Endothelial cell of umbilical vein (primary cell): Measurements from ENCODE around the gene SEPTIN5. TPM values are rescaled to one million over a fixed set of nuclear protein-coding genes. Genes with fewer than 3 reads are reported as not detected.

Experiments
- BruUV-seq: library from RNA; stranded (reverse); fragments of 400-500 nt; replicated peaks from 2 replicates; lab custom pipeline; 2021; lab: Mats Ljungman, UMichigan
- CTCF ChIA-PET: fragments of 300-600, 350-600 bp; sonication (Branson Sonifier 250); formaldehyde crosslinking; loops from one replicate; lab custom pipeline; 2021; ENCODE audit warnings: antibody characterized with exemption, inconsistent platforms; lab: Charles Lee
- POLR2A ChIA-PET: fragments of 300-600, 350-600 bp; sonication (Branson Sonifier 250); formaldehyde crosslinking; loops from one replicate; lab custom pipeline; 2021; ENCODE audit warnings: antibody characterized with exemption, inconsistent platforms; lab: Charles Lee
- DNase-seq: peaks from one replicate; pipeline ENCODE4 v3.0.0-alpha.2; 2011; ENCODE audit warnings: low read depth, low spot score
- FAIRE-seq: peaks from 2 replicates; lab custom pipeline; 2011; peaks lifted over from hg19 to GRCh38; lab: Jason Lieb, UNC
- H2AFZ ChIP-seq: 2 replicates; pipeline ENCODE4 v1.6.0; 2012; ENCODE audit warnings: low read depth, low read length, control low read depth, inconsistent platforms
- H3K27ac ChIP-seq: 2 replicates; pipeline ENCODE4 v1.5.1; 2011; ENCODE audit warnings: low read depth, mild to moderate bottlenecking, control low read depth, low read length, moderate library complexity; ENCODE audit not compliant: insufficient read depth
- H3K27me3 ChIP-seq, 2 experiments: 2 replicates each; pipeline versions ENCODE4 v1.6.0 to v1.6.1; 2011; ENCODE audit warnings: low read length in 2 of 2, mixed read lengths in 1 of 2; ENCODE audit not compliant: control insufficient read depth in 2 of 2, insufficient read depth in 2 of 2
- H3K36me3 ChIP-seq, 2 experiments: 2 replicates in 1 of 2; 3 replicates in 1 of 2; pipeline ENCODE4 v1.5.1; 2011; ENCODE audit warnings: low read length in 2 of 2, mild to moderate bottlenecking in 1 of 2, moderate library complexity in 1 of 2; ENCODE audit not compliant: control insufficient read depth in 2 of 2, insufficient read depth in 2 of 2; ENCODE audit errors: extremely low read depth in 1 of 2
- H3K4me1 ChIP-seq: 3 replicates; pipeline ENCODE4 v1.5.1; 2011; ENCODE audit warnings: mild to moderate bottlenecking, low read length; ENCODE audit not compliant: control insufficient read depth, insufficient read depth; ENCODE audit errors: extremely low read depth
- H3K4me2 ChIP-seq: 2 replicates; pipeline ENCODE4 v1.6.1; 2011; ENCODE audit warnings: low read length, control low read depth, mixed read lengths; ENCODE audit not compliant: insufficient read depth
- H3K4me3 ChIP-seq, 3 experiments: fragments of 200-600 bp in 1 of 3; sonication (generic), shearing (Covaris generic) in 1 of 3; replicated peaks in 1 of 3; 2 replicates each; pipeline ENCODE4 v1.5.1; 2011 to 2016; ENCODE audit warnings: control low read depth in 3 of 3, low read length in 3 of 3, mild to moderate bottlenecking in 2 of 3, inconsistent platforms in 1 of 3, low read depth in 1 of 3, moderate library complexity in 1 of 3; ENCODE audit not compliant: insufficient read depth in 1 of 3
- H3K79me2 ChIP-seq: 2 replicates; pipeline ENCODE4 v1.6.0; 2012; ENCODE audit warnings: low read length, inconsistent platforms; ENCODE audit not compliant: control insufficient read depth, insufficient read depth
- H3K9ac ChIP-seq: replicated peaks from 2 replicates; pipeline ENCODE3; 2011; ENCODE audit warnings: low read length, control low read depth; ENCODE audit not compliant: insufficient read depth; ENCODE audit errors: extremely low read depth
- H3K9me1 ChIP-seq: replicated peaks from 3 replicates; pipeline ENCODE4 v1.6.0; 2011; ENCODE audit warnings: mild to moderate bottlenecking, low read length; ENCODE audit not compliant: control insufficient read depth, insufficient read depth; ENCODE audit errors: extremely low read depth
- H3K9me3 ChIP-seq: replicated peaks from 2 replicates; pipeline ENCODE4 v1.5.1; 2012; ENCODE audit warnings: low read length, inconsistent platforms; ENCODE audit not compliant: control insufficient read depth, insufficient read depth
- H4K20me1 ChIP-seq: replicated peaks from 2 replicates; pipeline ENCODE3; 2011; ENCODE audit warnings: mild to moderate bottlenecking, low read length; ENCODE audit not compliant: control insufficient read depth, insufficient read depth; ENCODE audit errors: extremely low read depth
- CTCF ChIP-seq, 2 donors: IDR thresholded peaks; 1 replicate in 1 of 2; 2 replicates in 1 of 2; pipeline ENCODE4 v1.5.1; 2011; ENCODE audit warnings: low read length in 2 of 2, mild to moderate bottlenecking in 2 of 2, moderate library complexity in 2 of 2, control low read depth in 1 of 2, inconsistent platforms in 1 of 2, low read depth in 1 of 2; ENCODE audit not compliant: insufficient read depth in 1 of 2; ENCODE audit errors: extremely low read depth in 1 of 2
- EZH2 ChIP-seq: IDR thresholded peaks from 2 replicates; pipeline ENCODE4 v1.6.1; 2012; ENCODE audit warnings: borderline replicate concordance, low read depth, mild to moderate bottlenecking, moderate library complexity, low read length, inconsistent platforms; ENCODE audit not compliant: severe bottlenecking
- FOS ChIP-seq: IDR thresholded peaks from 2 replicates; pipeline ENCODE4 v1.6.1; 2011; ENCODE audit warnings: mild to moderate bottlenecking, low read length, moderate library complexity, borderline replicate concordance; ENCODE audit not compliant: insufficient read depth
- GATA2 ChIP-seq: IDR thresholded peaks from 2 replicates; pipeline ENCODE4 v1.7.0; 2011; ENCODE audit warnings: low read depth, mild to moderate bottlenecking, moderate library complexity, mixed read lengths, low read length; ENCODE audit not compliant: insufficient read length, insufficient read depth
- JUN ChIP-seq: IDR thresholded peaks from 2 replicates; pipeline ENCODE4 v1.6.1; 2011; ENCODE audit warnings: borderline replicate concordance, low read depth; ENCODE audit not compliant: insufficient read length, insufficient read depth
- MAX ChIP-seq: IDR thresholded peaks from 2 replicates; pipeline ENCODE4 v1.6.1; 2011; ENCODE audit not compliant: insufficient read depth, insufficient read length
- MYC ChIP-seq: IDR thresholded peaks from one replicate; pipeline ENCODE4 v1.6.1; 2011; ENCODE audit warnings: mild to moderate bottlenecking, low read depth, low read length
- POLR2A ChIP-seq: IDR thresholded peaks from 2 replicates; pipeline ENCODE4 v1.6.1; 2012; ENCODE audit warnings: low read depth, mild to moderate bottlenecking, control low read depth, low read length
- POLR2AphosphoS5 ChIP-seq: IDR thresholded peaks from 2 replicates; pipeline ENCODE4 v1.6.1; 2012; ENCODE audit warnings: low read depth, mild to moderate bottlenecking, control low read depth, low read length, moderate library complexity; ENCODE audit not compliant: insufficient read depth
- dilution Hi-C: fragments of 300-500 bp; cut with MboI; formaldehyde crosslinking; loops from one replicate; pipeline ENCODE4 v1.15.0; 2019; ENCODE audit warnings: low sequenced_read_pairs; ENCODE audit not compliant: extremely low pct_ligation_motif_present
- intact Hi-C: fragments of 100-400 bp; cut with micrococcal nuclease; formaldehyde crosslinking; loops from one replicate; pipeline ENCODE4 v1.10.0; 2022
- polyA plus RNA-seq, 4 experiments: library from polyadenylated mRNA; depleted of rRNA in 3 of 4; stranded (reverse) in 3 of 4; unstranded in 1 of 4; fragments of >200 nt; gene quantifications; 2 replicates each; pipeline versions ENCODE4 v1.2.1 to v1.2.3, GENCODE V29; 2011 to 2012; ENCODE audit warnings: missing spikeins in 1 of 4
- total RNA-seq: library from RNA; stranded (reverse); gene quantifications from 2 replicates; pipeline ENCODE4 v1.2.3, GENCODE V29; 2021

SEPTIN5 gene
- total and polyA plus RNA-seq, 2 donors (not counting 3 experiments of a cell fraction or from before 2014, with no cell fraction given) = 31.1 to 35.8 TPM

- Histone ChIP-seq H3K79me2 (no peaks in the 10 kb centered on the region), H3K27ac (no peak overlapping the region), H4K20me1 (no peaks in the 10 kb centered on the region), H3K4me1 (peaks cover 9% of the 10 kb centered on the region), H3K9me3 (no peaks in the 10 kb centered on the region), H3K4me3 (no peak overlapping the region), H3K9me1 (no peaks in the 10 kb centered on the region), H3K36me3 (peaks cover 0 to 14% of the 10 kb centered on the region in 2 experiments), H3K27me3 (peaks cover 0 to 2% of the 10 kb centered on the region in 2 experiments), H2AFZ (no peak overlapping the region), H3K4me2 (no peak overlapping the region), H3K9ac (no peak overlapping the region)
- FAIRE-seq (no peak), DNase-seq (no peak)
- no TSS peak for BruUV-seq
- CTCF ChIA-PET = interaction anchor here (2.6 kb wide), 1 partner anchor 9 kb away, joined by 16 read pairs; no protein-coding TSS in a partner anchor
- dilution Hi-C loops = no loop called here
- TF ChIP-seq EZH2 = no peak
- TF ChIP-seq POLR2A = no peak
- no peak for TF ChIP-seq MAX
- TF ChIP-seq POLR2AphosphoS5 = no peak
- TF ChIP-seq CTCF (IDR thresholded peaks at IDR 0.05; ENCODE audit: extremely low read depth in 1 of 2, insufficient read depth in 1 of 2, low read depth in 1 of 2, low read length in 2 of 2) = no peak
- no peak for TF ChIP-seq FOS
- TF ChIP-seq MYC = no peak
- TF ChIP-seq GATA2 = no peak
- no peak for TF ChIP-seq JUN
- intact Hi-C loops = no loop called here
- POLR2A ChIA-PET = no interaction called here
Observed at GRCh38 chr22:19721330-19722177, 7.3 kb downstream of the SEPTIN5 start.
